ENCODE measurements around the gene OGT.

- TF ChIP-seq POLR2AphosphoS5 (IDR thresholded peaks at IDR 0.05; ENCODE audit: borderline replicate concordance, low read depth, low read length) (no peak), EZH2 (IDR thresholded peaks at IDR 0.05) (no peak), FOXP2 (optimal IDR thresholded peaks at IDR 0.05; ENCODE audit: control extremely low read depth, extremely low read length, insufficient read depth) (no peak)
These were observed 82.2 kb downstream of the OGT start for GRCh38 chrX:71615056-71615455.

Data from SK-N-MC (cell line).